Stimulated activated CD4-positive, alpha-beta T cell treated with anti-CD3 and anti-CD28 coated beads, Interleukin-2, amount 100 ng/mL, for 4 hours (primary cell): ENCODE results near the gene DACT3.

ENCODE experiments used
- DNase-seq: peaks from one replicate; pipeline ENCODE4 v3.0.0-alpha.2; 2020; ENCODE audit warnings: low read depth

Gene DACT3, protein sequence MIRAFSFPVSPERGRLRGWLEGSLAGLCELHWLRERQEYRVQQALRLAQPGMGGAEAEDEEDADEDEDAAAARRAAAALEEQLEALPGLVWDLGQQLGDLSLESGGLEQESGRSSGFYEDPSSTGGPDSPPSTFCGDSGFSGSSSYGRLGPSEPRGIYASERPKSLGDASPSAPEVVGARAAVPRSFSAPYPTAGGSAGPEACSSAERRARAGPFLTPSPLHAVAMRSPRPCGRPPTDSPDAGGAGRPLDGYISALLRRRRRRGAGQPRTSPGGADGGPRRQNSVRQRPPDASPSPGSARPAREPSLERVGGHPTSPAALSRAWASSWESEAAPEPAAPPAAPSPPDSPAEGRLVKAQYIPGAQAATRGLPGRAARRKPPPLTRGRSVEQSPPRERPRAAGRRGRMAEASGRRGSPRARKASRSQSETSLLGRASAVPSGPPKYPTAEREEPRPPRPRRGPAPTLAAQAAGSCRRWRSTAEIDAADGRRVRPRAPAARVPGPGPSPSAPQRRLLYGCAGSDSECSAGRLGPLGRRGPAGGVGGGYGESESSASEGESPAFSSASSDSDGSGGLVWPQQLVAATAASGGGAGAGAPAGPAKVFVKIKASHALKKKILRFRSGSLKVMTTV

GRCh38 chr19:46661020-46661731 is at the start of gene DACT3:
DACT3 (minus strand) TSS chr19:46661182; CDS start chr19:46661064, 118 bp downstream.
- DNase-seq = peak; percentile 100

GRCh38 chr19:46710687-46711086 is 49.7 kb upstream of the DACT3 start:
- DNase-seq = no peak

DNA sequence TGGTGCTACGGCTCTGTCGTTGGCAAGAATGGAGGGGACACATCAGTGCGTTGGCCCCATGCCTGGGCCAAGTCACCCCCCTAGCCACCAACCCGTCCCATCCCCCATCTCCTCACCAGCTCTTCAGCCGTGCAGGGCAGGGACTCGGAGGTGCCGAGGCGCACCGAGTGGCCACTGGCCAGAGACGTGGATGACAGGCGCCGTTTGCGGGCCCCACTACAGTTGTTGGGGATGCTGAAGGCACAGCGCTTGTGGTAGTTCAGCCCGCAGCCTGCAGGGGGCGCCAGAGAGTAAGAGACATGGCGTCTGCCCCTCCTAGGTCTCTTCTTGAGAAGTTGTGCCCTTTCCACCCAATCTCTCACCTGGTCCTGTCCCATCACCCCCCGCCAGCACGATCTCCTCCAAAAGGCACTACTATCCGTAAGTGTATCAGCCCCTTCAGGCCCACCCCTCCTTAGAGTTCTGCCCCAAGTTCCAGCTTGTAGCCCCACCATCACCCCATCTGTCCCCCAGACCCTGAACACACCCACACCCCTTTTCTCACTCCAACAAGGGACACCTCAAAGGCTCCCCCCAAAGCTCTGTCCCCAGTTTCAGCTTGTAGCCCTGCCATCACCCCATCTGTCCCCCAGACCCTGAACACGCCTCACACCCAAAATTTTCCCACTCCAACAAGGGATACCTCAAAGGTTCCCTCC is 43.5 kb upstream of the DACT3 start:
- peak; percentile 76 for DNase-seq

DNA sequence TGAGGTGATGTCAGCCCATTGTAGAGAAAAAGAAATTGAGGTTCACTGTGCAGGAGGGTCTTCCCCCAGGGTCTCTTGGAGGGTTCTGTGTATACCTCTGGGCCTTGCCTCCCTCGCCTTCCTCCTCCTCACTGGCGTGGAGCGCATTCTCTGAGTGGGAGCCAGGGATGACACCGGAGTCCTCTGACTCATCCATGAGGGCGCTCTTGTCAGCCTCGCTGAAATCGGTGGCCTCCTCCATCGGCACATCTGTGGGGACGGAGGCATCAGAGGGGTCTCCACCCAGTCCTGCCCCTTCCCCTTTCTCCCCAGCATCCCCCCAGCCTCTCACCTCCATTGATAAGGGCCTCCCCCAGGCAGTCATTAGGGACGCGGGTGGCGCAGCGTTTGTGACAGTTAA is 39.7 kb upstream of the DACT3 start:
- no peak for DNase-seq

- DNase-seq = no peak
Measured at GRCh38 chr19:46698395-46699321, 37.7 kb upstream of the DACT3 start.

GRCh38 chr19:46697204-46697960 is 36.4 kb upstream of the DACT3 start:
- DNase-seq = no peak

DNA sequence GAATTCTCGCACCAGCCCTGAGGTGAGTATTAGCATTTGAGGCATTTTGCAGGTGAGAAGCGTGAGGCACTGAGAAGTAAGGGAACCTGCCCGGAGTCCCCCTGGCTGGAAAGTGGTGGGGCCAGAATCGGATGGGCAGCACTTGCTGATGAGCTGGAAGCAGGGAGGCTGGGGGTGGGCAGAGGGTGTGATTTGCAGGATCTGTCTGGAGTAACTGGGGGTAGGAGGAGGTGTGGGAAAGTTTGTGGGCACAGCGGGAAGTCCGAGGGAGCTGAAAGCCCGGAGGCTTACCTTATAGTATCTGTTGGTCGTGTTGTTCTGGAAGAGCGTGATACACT is 35.9 kb upstream of the DACT3 start:
- DNase-seq = no peak

DNA sequence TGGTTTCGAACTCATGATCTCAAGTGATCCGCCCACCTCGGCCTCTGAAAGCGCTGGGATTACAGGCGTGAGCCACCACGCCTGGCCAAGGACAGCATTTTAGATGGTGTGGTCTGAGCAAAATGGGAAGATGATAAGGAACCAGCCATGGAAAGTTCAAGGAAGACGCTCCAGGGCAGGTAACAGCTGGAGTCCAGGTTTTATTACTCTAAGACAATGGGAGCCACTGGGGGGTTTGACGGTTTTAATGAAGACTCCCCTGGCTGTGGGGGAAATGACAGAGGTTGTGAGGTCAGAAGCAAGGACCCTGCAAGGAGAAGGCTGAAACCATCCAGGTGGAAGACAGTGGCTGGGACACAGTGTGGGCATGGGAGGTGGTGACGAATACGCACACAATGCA is 35.1 kb upstream of the DACT3 start:
- DNase-seq = no peak

- no peak for DNase-seq
Measured at GRCh38 chr19:46693760-46694159, 32.8 kb upstream of the DACT3 start.

GRCh38 chr19:46692918-46693722 is 32.1 kb upstream of the DACT3 start:
- DNase-seq = no peak

GRCh38 chr19:46691948-46692347 is 31.0 kb upstream of the DACT3 start:
- no peak for DNase-seq

DNA sequence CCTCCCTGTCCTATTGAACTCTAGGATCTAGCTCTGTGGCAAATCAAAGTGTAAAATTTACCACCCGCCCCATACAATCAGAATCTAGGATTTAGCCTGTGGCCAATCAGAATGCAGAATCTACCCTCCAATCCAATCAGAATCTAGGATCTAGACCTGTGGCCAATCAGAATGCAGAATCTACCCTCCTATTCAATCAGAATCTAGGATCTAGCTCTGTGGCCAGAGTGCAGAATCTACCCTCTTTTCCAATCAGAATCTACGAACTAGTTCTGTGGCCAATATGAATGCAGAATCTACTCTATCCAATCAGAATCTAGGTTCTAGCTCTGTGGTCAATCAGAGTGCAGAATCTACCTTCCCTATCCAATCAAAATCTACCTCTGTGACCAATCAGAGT is 30.1 kb upstream of the DACT3 start:
- no peak for DNase-seq

DNA sequence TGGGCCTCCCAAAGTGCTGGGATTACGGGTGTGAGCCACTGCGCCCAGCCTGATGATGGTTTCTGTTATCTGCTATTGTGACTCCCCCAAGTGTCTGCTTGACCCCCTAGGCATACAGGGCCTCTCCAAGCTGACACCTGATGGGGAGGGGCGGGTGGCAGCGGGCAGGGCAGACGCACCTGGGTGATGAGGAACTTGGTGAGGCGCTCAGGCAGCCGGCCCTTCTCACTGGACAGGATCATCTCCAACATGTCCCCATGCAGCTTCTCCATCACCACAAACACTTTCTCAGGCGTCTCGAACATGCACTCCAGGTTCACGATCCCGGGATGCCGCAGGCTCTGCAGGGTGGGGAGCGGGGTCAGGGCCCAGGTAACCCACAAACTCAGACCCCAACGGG is 28.4 kb upstream of the DACT3 start:
- no peak for DNase-seq

- DNase-seq = no peak
Measured at GRCh38 chr19:46687438-46688145, 26.6 kb upstream of the DACT3 start.

GRCh38 chr19:46685189-46685588 is 24.2 kb upstream of the DACT3 start:
- DNase-seq = no peak

DNA sequence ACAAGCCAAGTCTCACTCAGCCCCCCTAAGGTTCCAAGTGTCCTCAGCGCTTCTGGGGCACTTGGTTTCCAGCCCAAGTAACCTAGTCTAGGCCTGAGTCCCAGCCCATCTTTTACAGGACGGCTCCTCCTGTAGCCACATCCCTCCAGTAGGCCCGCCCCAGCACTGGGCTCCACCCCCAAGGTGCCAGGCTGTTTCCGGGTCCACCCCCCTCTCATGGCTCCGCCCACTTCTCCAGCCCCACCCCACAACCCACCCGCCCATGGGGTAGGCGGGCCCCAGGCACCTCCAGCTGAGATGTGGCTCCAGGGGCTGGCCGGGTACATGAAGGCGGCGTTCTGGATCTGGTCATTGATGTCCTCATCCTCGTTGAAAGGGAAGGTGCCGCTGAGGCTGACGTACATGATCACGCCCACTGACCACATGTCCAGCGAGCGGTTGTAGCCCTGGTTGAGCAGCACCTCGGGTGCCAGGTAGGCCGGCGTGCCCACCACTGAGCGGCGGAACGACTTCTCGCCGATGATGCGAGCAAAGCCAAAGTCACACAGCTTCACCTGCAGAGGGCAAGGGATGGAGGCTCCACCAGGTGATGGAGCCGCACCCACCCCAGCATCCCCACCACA is 17.2 kb upstream of the DACT3 start:
- DNase-seq = peak; percentile 31

GRCh38 chr19:46674416-46675178 is 13.6 kb upstream of the DACT3 start:
- DNase-seq = no peak

- DNase-seq = no peak
Measured at GRCh38 chr19:46670813-46671212, 9.8 kb upstream of the DACT3 start.
